Muscle of leg (tissue), 11 donors: Measurements from ENCODE around the gene IL2RG. TPM values are rescaled to one million over a fixed set of nuclear protein-coding genes. Genes with fewer than 3 reads are reported as not detected.

ENCODE experiments used
- DNase-seq: peaks from one replicate; pipeline ENCODE4 v3.0.0; 2013
- H3K27ac ChIP-seq: one replicate; pipeline ENCODE4 v1.5.1; 2013; ENCODE audit warnings: mild to moderate bottlenecking, low read length, control low read depth
- H3K27me3 ChIP-seq: one replicate; pipeline ENCODE4 v1.6.1; 2013; ENCODE audit warnings: low read length; ENCODE audit not compliant: control insufficient read depth, insufficient read depth
- H3K36me3 ChIP-seq: one replicate; pipeline ENCODE4 v1.6.1; 2013; ENCODE audit warnings: low read length; ENCODE audit not compliant: control insufficient read depth, insufficient read depth
- H3K4me1 ChIP-seq: one replicate; pipeline ENCODE4 v1.6.1; 2013; ENCODE audit warnings: low read length; ENCODE audit not compliant: control insufficient read depth, insufficient read depth
- H3K4me3 ChIP-seq: one replicate; pipeline ENCODE4 v1.5.1; 2013; ENCODE audit warnings: low read length, control low read depth
- H3K9me3 ChIP-seq: replicated peaks from 2 replicates; pipeline ENCODE4 v1.6.1; 2013; ENCODE audit warnings: low read depth, low read length; ENCODE audit not compliant: control insufficient read depth
- WGBS: methylation state at CpG from one replicate; pipeline ENCODE4 v1.1.5; 2013; ENCODE audit warnings: missing lambda C conversion rate; ENCODE audit not compliant: insufficient coverage; 5-methylcytosine and 5-hydroxymethylcytosine counted together
- polyA plus RNA-seq, 8 donors: library from polyadenylated mRNA; unstranded; fragments of 120-200 nt; gene quantifications; one replicate each; pipeline versions ENCODE4 v1.2.1 to v1.2.3, GENCODE V29; 2013; ENCODE audit warnings: inconsistent platforms in 1 of 8, low replicate concordance in 1 of 8; ENCODE audit not compliant: insufficient read length in 8 of 8, insufficient read depth in 1 of 8
- total RNA-seq: library from RNA; stranded (reverse); fragments of 120-200 nt; gene quantifications from one replicate; pipeline ENCODE4 v1.2.4, GENCODE V29; 2013

The IL2RG gene
- total and polyA plus RNA-seq, 9 donors = 0.98 to 7.2 (median 1.9) TPM

- Histone ChIP-seq H3K4me1 (peaks cover 50% of the 10 kb centered on the region), H3K27me3 (peaks cover 24% of the 10 kb centered on the region), H3K9me3 (no peaks in the 10 kb centered on the region), H3K27ac (no peak overlapping the region), H3K4me3 (no peak overlapping the region), H3K36me3 (no peaks in the 10 kb centered on the region)
- 29% methylated on average over 2 of the region's 5 CpGs for whole genome bisulfite sequencing
- no peak for DNase-seq
These were observed 12.3 kb downstream of the IL2RG start for GRCh38 chrX:71098951-71099506.

GRCh38 chrX:71098302-71098701 is 13.1 kb downstream of the IL2RG start:
- WGBS = 10% methylated on average over 1 of the region's 2 CpGs
- DNase-seq = peak; percentile 57

GRCh38 chrX:71096760-71097032 is 14.7 kb downstream of the IL2RG start:
- no peaks in the 10 kb centered on the region for H3K36me3 ChIP-seq
- H3K27me3 ChIP-seq = peaks cover 24% of the 10 kb centered on the region
- 19% methylated on average over 9 of the region's 9 CpGs for WGBS
- peak overlapping the region; percentile 89 for H3K27ac ChIP-seq
- H3K4me1 ChIP-seq = peaks cover 27% of the 10 kb centered on the region
- peak overlapping the region; percentile 62 for H3K4me3 ChIP-seq
- DNase-seq = no peak
- no peaks in the 10 kb centered on the region for H3K9me3 ChIP-seq

More at GRCh38 chrX:71098302-71098701, 13.1 kb downstream of the IL2RG start:
- H3K27ac ChIP-seq = no peak overlapping the region
- H3K4me3 ChIP-seq = no peak overlapping the region
- peaks cover 42% of the 10 kb centered on the region for H3K4me1 ChIP-seq
- H3K36me3 ChIP-seq = no peaks in the 10 kb centered on the region
- H3K9me3 ChIP-seq = no peaks in the 10 kb centered on the region
- H3K27me3 ChIP-seq = peaks cover 24% of the 10 kb centered on the region

GRCh38 chrX:71095981-71096759 is 15.2 kb downstream of the IL2RG start:
- no peaks in the 10 kb centered on the region for H3K9me3 ChIP-seq
- H3K36me3 ChIP-seq = no peaks in the 10 kb centered on the region
- DNase-seq = peak; percentile 81
- H3K4me1 ChIP-seq = peaks cover 22% of the 10 kb centered on the region
- WGBS = 23% methylated on average over 43 of the region's 46 CpGs
- H3K27ac ChIP-seq = peak overlapping the region; percentile 89
- peaks cover 24% of the 10 kb centered on the region for H3K27me3 ChIP-seq
- peak overlapping the region; percentile 62 for H3K4me3 ChIP-seq

GRCh38 chrX:71095555-71095980 is 15.8 kb downstream of the IL2RG start, which contains the start of gene FOXO4:
Gene FOXO4 (plus strand): TSS chrX:71095851. CDS start chrX:71096529, 678 bp downstream.
- peak within 1 kb of the TSS; percentile 62 for H3K4me3 ChIP-seq
- no peaks in the 10 kb centered on the region for H3K9me3 ChIP-seq
- H3K27me3 ChIP-seq = peaks cover 23% of the 10 kb centered on the region
- WGBS = 8% methylated on average over 19 of the region's 29 CpGs
- H3K4me1 ChIP-seq = peaks cover 16% of the 10 kb centered on the region
- H3K27ac ChIP-seq = peak within 1 kb of the TSS; percentile 89
- H3K36me3 ChIP-seq = no peaks in the 10 kb centered on the region
- DNase-seq = peak; percentile 96

GRCh38 chrX:71095033-71095432 is 16.3 kb downstream of the IL2RG start:
- WGBS = 47% methylated on average over 4 of the region's 6 CpGs
- no peak overlapping the region for H3K27ac ChIP-seq

GRCh38 chrX:71091263-71091662 is 20.1 kb downstream of the IL2RG start:
- Histone ChIP-seq H3K4me3 (no peak overlapping the region), H3K27ac (no peak overlapping the region), H3K9me3 (no peaks in the 10 kb centered on the region), H3K4me1 (peaks cover 2% of the 10 kb centered on the region), H3K36me3 (no peaks in the 10 kb centered on the region), H3K27me3 (peaks cover 7% of the 10 kb centered on the region)
- WGBS = 80% methylated on average over 1 of the region's 5 CpGs
- no peak for DNase-seq

More at GRCh38 chrX:71095033-71095432, 16.3 kb downstream of the IL2RG start:
- Histone ChIP-seq H3K4me3 (peak overlapping the region; percentile 62), H3K27me3 (peaks cover 21% of the 10 kb centered on the region), H3K36me3 (no peaks in the 10 kb centered on the region), H3K4me1 (peaks cover 13% of the 10 kb centered on the region), H3K9me3 (no peaks in the 10 kb centered on the region)
- no peak for DNase-seq

- H3K27ac ChIP-seq = no peak overlapping the region
- no peaks in the 10 kb centered on the region for H3K36me3 ChIP-seq
- no peak for DNase-seq
- no peaks in the 10 kb centered on the region for H3K4me1 ChIP-seq
- WGBS = 83% methylated on average over 2 of the region's 4 CpGs
- H3K9me3 ChIP-seq = no peaks in the 10 kb centered on the region
- no peak overlapping the region for H3K4me3 ChIP-seq
- H3K27me3 ChIP-seq = peaks cover 2% of the 10 kb centered on the region
These were observed 25.5 kb downstream of the IL2RG start for GRCh38 chrX:71085900-71086299.

- H3K4me1 ChIP-seq = no peaks in the 10 kb centered on the region
- H3K27me3 ChIP-seq = peaks cover 2% of the 10 kb centered on the region
- H3K36me3 ChIP-seq = no peaks in the 10 kb centered on the region
- no peak for DNase-seq
- no peak overlapping the region for H3K27ac ChIP-seq
- 60% methylated on average over 1 of the region's 4 CpGs for WGBS
- no peak overlapping the region for H3K4me3 ChIP-seq
- no peaks in the 10 kb centered on the region for H3K9me3 ChIP-seq
These were observed 28.6 kb downstream of the IL2RG start for GRCh38 chrX:71082822-71083221.

GRCh38 chrX:71082124-71082647 is 29.2 kb downstream of the IL2RG start:
- H3K27ac ChIP-seq = no peak overlapping the region
- H3K36me3 ChIP-seq = no peaks in the 10 kb centered on the region
- H3K9me3 ChIP-seq = no peaks in the 10 kb centered on the region
- H3K27me3 ChIP-seq = peaks cover 2% of the 10 kb centered on the region
- no peak for DNase-seq
- H3K4me1 ChIP-seq = no peaks in the 10 kb centered on the region
- H3K4me3 ChIP-seq = no peak overlapping the region
- 80% methylated on average over 1 of the region's 5 CpGs for WGBS
